Measurements from ENCODE around the gene RFESD. TPM values are rescaled to one million over a fixed set of nuclear protein-coding genes. Genes with fewer than 3 reads are reported as not detected.

RFESD gene
- total RNA-seq, 1 experiment from 2014 or later, result 2.2 TPM

GRCh38 chr5:95638632-95639031, 7.9 kb upstream of the RFESD start:
- H3K27ac ChIP-seq (ENCODE audit: low read length), result no peak overlapping the region
- H3K4me3 ChIP-seq (ENCODE audit: low read depth in 2 of 2, low read length in 2 of 2), result no peak overlapping the region
- H3K9me3 ChIP-seq (ENCODE audit: control insufficient read depth, insufficient read depth, low read depth, low read length), result no peaks in the 10 kb centered on the region
- in situ Hi-C loops (cut with HindIII; ENCODE audit: low pct_unique_long_range_greater_than_20kb, low sequenced_read_pairs) (no loop called here), intact Hi-C loops (cut with micrococcal nuclease; ENCODE audit: unreplicated experiment) (no loop called here)
- POLR2A ChIA-PET, result no interaction called here
- BruUV-seq (replicated peaks), result no TSS peak
- DNase-seq (ENCODE audit: low read depth, low spot score) (no peak), ATAC-seq (no peak)
- CTCF ChIA-PET, result no interaction called here
- TF ChIP-seq, protein P1, sequence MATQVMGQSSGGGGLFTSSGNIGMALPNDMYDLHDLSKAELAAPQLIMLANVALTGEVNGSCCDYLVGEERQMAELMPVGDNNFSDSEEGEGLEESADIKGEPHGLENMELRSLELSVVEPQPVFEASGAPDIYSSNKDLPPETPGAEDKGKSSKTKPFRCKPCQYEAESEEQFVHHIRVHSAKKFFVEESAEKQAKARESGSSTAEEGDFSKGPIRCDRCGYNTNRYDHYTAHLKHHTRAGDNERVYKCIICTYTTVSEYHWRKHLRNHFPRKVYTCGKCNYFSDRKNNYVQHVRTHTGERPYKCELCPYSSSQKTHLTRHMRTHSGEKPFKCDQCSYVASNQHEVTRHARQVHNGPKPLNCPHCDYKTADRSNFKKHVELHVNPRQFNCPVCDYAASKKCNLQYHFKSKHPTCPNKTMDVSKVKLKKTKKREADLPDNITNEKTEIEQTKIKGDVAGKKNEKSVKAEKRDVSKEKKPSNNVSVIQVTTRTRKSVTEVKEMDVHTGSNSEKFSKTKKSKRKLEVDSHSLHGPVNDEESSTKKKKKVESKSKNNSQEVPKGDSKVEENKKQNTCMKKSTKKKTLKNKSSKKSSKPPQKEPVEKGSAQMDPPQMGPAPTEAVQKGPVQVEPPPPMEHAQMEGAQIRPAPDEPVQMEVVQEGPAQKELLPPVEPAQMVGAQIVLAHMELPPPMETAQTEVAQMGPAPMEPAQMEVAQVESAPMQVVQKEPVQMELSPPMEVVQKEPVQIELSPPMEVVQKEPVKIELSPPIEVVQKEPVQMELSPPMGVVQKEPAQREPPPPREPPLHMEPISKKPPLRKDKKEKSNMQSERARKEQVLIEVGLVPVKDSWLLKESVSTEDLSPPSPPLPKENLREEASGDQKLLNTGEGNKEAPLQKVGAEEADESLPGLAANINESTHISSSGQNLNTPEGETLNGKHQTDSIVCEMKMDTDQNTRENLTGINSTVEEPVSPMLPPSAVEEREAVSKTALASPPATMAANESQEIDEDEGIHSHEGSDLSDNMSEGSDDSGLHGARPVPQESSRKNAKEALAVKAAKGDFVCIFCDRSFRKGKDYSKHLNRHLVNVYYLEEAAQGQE (IDR thresholded peaks at IDR 0.05; ENCODE audit: insufficient read depth in 1 of 2, low read depth in 2 of 2, low read length in 1 of 2), result no peak
- TF ChIP-seq TCF7L2 (IDR thresholded peaks at IDR 0.05; ENCODE audit: low read depth, low read length) (no peak), SIN3A (IDR thresholded peaks at IDR 0.05; ENCODE audit: borderline replicate concordance, insufficient read depth, low read depth, low read length) (no peak)
- no peaks in the 10 kb centered on the region for H3K36me3 ChIP-seq (ENCODE audit: control insufficient read depth, insufficient read depth, low read length)
- no peaks in the 10 kb centered on the region for H3K4me1 ChIP-seq (ENCODE audit: control insufficient read depth, insufficient read depth, low read length)
- no peaks in the 10 kb centered on the region for H3K27me3 ChIP-seq (ENCODE audit: control insufficient read depth, insufficient read depth, low read length)

DNA sequence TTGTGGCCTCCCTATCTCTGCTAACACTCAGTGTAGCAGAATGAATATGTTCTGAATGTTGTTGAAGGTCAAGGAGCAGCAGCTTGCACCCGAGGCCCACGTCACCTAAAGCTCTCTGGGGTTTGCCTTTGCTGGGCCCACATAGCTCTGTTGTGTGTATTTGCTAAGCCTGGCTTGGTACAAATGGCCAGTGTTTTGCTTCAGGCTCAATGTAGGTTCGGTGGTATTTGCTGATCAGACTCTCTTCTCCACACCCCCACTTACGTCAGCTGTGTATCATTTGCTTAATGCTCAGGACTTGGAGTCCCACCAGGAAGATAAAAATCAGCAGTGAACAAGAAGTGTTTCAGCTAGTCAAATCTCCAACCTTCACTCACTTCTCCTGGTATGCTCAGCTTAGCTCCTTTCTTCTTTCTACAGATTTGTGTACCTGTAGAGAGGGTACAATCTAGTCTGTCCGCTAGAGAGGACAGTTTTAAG, 4.8 kb upstream of the RFESD start:
- ATAC-seq (no peak), DNase-seq (ENCODE audit: low read depth, low spot score) (no peak)
- no peaks in the 10 kb centered on the region for H3K27me3 ChIP-seq (ENCODE audit: control insufficient read depth, insufficient read depth, low read length)
- BruUV-seq (replicated peaks), result no TSS peak
- POLR2A ChIA-PET, result no interaction called here
- no peak overlapping the region for H3K4me3 ChIP-seq (ENCODE audit: low read depth in 2 of 2, low read length in 2 of 2)
- in situ Hi-C loops (cut with HindIII; ENCODE audit: low pct_unique_long_range_greater_than_20kb, low sequenced_read_pairs), result no loop called here
- H3K9me3 ChIP-seq (ENCODE audit: control insufficient read depth, insufficient read depth, low read depth, low read length), result no peaks in the 10 kb centered on the region
- H3K36me3 ChIP-seq (ENCODE audit: control insufficient read depth, insufficient read depth, low read length), result no peaks in the 10 kb centered on the region
- H3K4me1 ChIP-seq (ENCODE audit: control insufficient read depth, insufficient read depth, low read length), result peaks cover 13% of the 10 kb centered on the region
- CTCF ChIA-PET, result no interaction called here
- intact Hi-C loops (cut with micrococcal nuclease; ENCODE audit: unreplicated experiment), result no loop called here
- TF ChIP-seq, protein P2, sequence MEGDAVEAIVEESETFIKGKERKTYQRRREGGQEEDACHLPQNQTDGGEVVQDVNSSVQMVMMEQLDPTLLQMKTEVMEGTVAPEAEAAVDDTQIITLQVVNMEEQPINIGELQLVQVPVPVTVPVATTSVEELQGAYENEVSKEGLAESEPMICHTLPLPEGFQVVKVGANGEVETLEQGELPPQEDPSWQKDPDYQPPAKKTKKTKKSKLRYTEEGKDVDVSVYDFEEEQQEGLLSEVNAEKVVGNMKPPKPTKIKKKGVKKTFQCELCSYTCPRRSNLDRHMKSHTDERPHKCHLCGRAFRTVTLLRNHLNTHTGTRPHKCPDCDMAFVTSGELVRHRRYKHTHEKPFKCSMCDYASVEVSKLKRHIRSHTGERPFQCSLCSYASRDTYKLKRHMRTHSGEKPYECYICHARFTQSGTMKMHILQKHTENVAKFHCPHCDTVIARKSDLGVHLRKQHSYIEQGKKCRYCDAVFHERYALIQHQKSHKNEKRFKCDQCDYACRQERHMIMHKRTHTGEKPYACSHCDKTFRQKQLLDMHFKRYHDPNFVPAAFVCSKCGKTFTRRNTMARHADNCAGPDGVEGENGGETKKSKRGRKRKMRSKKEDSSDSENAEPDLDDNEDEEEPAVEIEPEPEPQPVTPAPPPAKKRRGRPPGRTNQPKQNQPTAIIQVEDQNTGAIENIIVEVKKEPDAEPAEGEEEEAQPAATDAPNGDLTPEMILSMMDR (IDR thresholded peaks at IDR 0.05), result no peak
- TF ChIP-seq TCF7L2 (IDR thresholded peaks at IDR 0.05; ENCODE audit: low read depth, low read length), result no peak
- TF ChIP-seq POLR2AphosphoS5 (IDR thresholded peaks at IDR 0.05; ENCODE audit: low read depth, low read length), result no peak
- TF ChIP-seq SIN3A (IDR thresholded peaks at IDR 0.05; ENCODE audit: borderline replicate concordance, insufficient read depth, low read depth, low read length), result no peak
- TF ChIP-seq, protein P1 (IDR thresholded peaks at IDR 0.05; ENCODE audit: insufficient read depth in 1 of 2, low read depth in 2 of 2, low read length in 1 of 2), result no peak
- H3K27ac ChIP-seq (ENCODE audit: low read length), result no peak overlapping the region

All from Panc1 (cell line).